Measurements from ENCODE around the gene SEMA3B. TPM values are rescaled to one million over a fixed set of nuclear protein-coding genes. Genes with fewer than 3 reads are reported as not detected.

Gene SEMA3B
- total and polyA plus RNA-seq, 12 donors: 6.0 to 496 (median 224) TPM

- peaks cover 0 to 29% of the 10 kb centered on the region in 2 donors for H3K36me3 ChIP-seq (replicated peaks in 1 of 2)
- 96 to 100% (median 98%) methylated on average over 4 of the region's 4 CpGs for WGBS, 4 donors
- TF ChIP-seq, protein P1, sequence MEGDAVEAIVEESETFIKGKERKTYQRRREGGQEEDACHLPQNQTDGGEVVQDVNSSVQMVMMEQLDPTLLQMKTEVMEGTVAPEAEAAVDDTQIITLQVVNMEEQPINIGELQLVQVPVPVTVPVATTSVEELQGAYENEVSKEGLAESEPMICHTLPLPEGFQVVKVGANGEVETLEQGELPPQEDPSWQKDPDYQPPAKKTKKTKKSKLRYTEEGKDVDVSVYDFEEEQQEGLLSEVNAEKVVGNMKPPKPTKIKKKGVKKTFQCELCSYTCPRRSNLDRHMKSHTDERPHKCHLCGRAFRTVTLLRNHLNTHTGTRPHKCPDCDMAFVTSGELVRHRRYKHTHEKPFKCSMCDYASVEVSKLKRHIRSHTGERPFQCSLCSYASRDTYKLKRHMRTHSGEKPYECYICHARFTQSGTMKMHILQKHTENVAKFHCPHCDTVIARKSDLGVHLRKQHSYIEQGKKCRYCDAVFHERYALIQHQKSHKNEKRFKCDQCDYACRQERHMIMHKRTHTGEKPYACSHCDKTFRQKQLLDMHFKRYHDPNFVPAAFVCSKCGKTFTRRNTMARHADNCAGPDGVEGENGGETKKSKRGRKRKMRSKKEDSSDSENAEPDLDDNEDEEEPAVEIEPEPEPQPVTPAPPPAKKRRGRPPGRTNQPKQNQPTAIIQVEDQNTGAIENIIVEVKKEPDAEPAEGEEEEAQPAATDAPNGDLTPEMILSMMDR (IDR thresholded peaks at IDR 0.05): no peak
- no peak for TF ChIP-seq POLR2A (IDR thresholded peaks at IDR 0.05)
- no peak for DNase-seq
- H3K4me1 ChIP-seq (replicated peaks in 1 of 2): peaks cover 24 to 35% of the 10 kb centered on the region in 2 donors
- no peak overlapping the region for H3K27ac ChIP-seq
- no peaks in the 10 kb centered on the region for H3K9me3 ChIP-seq (replicated peaks in 1 of 3)
- intact Hi-C loops (cut with DNase I): no loop called here
- H3K27me3 ChIP-seq: no peaks in the 10 kb centered on the region
- no peak overlapping the region for H3K4me3 ChIP-seq
Measured at GRCh38 chr3:50314816-50315215, 45.9 kb downstream of the SEMA3B start.

GRCh38 chr3:50316657-50317242 lies 47.8 kb downstream of the SEMA3B start:
- no peaks in the 10 kb centered on the region for H3K27me3 ChIP-seq
- intact Hi-C loops (cut with DNase I): no loop called here
- no peak for TF ChIP-seq POLR2A (IDR thresholded peaks at IDR 0.05)
- TF ChIP-seq, protein P1 (IDR thresholded peaks at IDR 0.05): no peak
- DNase-seq: peak in 2 of 7 donors; percentile 42 to 58
- peaks cover 33 to 44% of the 10 kb centered on the region in 2 donors for H3K4me1 ChIP-seq (replicated peaks in 1 of 2)
- H3K27ac ChIP-seq: peak overlapping the region in 1 of 5 donors; percentile 3
- H3K9me3 ChIP-seq (replicated peaks in 1 of 3): no peaks in the 10 kb centered on the region
- WGBS, 4 donors: 49 to 57% (median 52%) methylated on average over 3 to 9 of the region's 9 CpGs
- peaks cover 0 to 31% of the 10 kb centered on the region in 2 donors for H3K36me3 ChIP-seq (replicated peaks in 1 of 2)
- no peak overlapping the region for H3K4me3 ChIP-seq

GRCh38 chr3:50317300-50317699 lies 48.4 kb downstream of the SEMA3B start:
- WGBS, 4 donors: 50 to 79% (median 55%) methylated on average over 2 to 6 of the region's 6 CpGs
- TF ChIP-seq, protein P1 (IDR thresholded peaks at IDR 0.05): no peak
- no peak for TF ChIP-seq POLR2A (IDR thresholded peaks at IDR 0.05)
- Histone ChIP-seq H3K4me3 (no peak overlapping the region), H3K36me3 (replicated peaks in 1 of 2) (peaks cover 0 to 31% of the 10 kb centered on the region in 2 donors), H3K4me1 (replicated peaks in 1 of 2) (peaks cover 39 to 50% of the 10 kb centered on the region in 2 donors), H3K9me3 (replicated peaks in 1 of 3) (no peaks in the 10 kb centered on the region), H3K27ac (peak overlapping the region in 2 of 5 donors; percentile 3 to 19), H3K27me3 (no peaks in the 10 kb centered on the region)
- DNase-seq: peak in 1 of 7 donors; percentile 33
- intact Hi-C loops (cut with DNase I): no loop called here

- DNase-seq: no peak
- Histone ChIP-seq H3K4me3 (peak overlapping the region in 1 of 4 donors; percentile 17), H3K36me3 (replicated peaks in 1 of 2) (peaks cover 0 to 31% of the 10 kb centered on the region in 2 donors), H3K4me1 (replicated peaks in 1 of 2) (peaks cover 45 to 58% of the 10 kb centered on the region in 2 donors), H3K9me3 (replicated peaks in 1 of 3) (no peaks in the 10 kb centered on the region), H3K27ac (peak overlapping the region in 1 of 5 donors; percentile 25), H3K27me3 (no peaks in the 10 kb centered on the region)
- 80 to 93% (median 82%) methylated on average over 6 to 11 of the region's 11 CpGs; no CpG with 5 or more reads in 1 of the 4 donors for WGBS, 4 donors
- intact Hi-C loops (cut with DNase I): no loop called here
- no peak for TF ChIP-seq POLR2A (IDR thresholded peaks at IDR 0.05)
- TF ChIP-seq, protein P1 (IDR thresholded peaks at IDR 0.05): no peak
Measured at GRCh38 chr3:50318163-50318562, 49.2 kb downstream of the SEMA3B start.
